ENCODE data around the gene DEFB121. TPM values are rescaled to one million over a fixed set of nuclear protein-coding genes. Genes with fewer than 3 reads are reported as not detected.

The DEFB121 gene
- total and polyA plus RNA-seq, 4 donors: not detected

GRCh38 chr20:31425797-31426196 lies 19.8 kb upstream of the DEFB121 start:
- Histone ChIP-seq H3K36me3 (ENCODE audit: control insufficient read depth, insufficient read depth, low read length) (no peaks in the 10 kb centered on the region), H3K4me1 (ENCODE audit: control insufficient read depth, insufficient read depth, low read length) (no peaks in the 10 kb centered on the region), H3K4me3 (ENCODE audit: low read depth, low read length) (no peak overlapping the region), H3K9me3 (ENCODE audit: control insufficient read depth, insufficient read depth, low read length) (no peaks in the 10 kb centered on the region), H3K27me3 (ENCODE audit: control insufficient read depth, insufficient read depth, low read length) (no peaks in the 10 kb centered on the region), H3K27ac (ENCODE audit: low read depth, low read length) (no peak overlapping the region)
- no peak for DNase-seq (ENCODE audit: low read depth in 4 of 6, low spot score in 6 of 6)

DNA sequence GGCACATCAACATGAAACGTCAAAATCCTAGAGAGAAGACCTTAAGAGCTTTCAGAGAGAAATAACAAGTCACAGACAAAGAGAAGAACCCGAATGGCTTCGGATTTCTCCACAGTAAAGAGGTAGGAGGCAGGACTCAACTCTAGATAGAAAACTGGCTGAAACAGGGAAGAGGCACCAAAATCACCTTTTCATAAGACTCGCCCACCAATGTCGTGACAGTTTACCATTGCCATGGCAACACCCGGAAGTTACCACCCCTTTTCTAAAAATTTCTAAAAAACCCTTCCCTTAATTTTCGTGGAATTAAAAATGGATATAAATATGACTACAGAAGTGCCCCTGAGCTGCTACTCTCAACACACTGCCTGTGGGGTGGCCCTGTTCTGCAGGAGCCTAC lies 12.3 kb upstream of the DEFB121 start:
- 83% methylated on average over 1 of the region's 7 CpGs for WGBS (ENCODE audit: insufficient coverage)

DNA sequence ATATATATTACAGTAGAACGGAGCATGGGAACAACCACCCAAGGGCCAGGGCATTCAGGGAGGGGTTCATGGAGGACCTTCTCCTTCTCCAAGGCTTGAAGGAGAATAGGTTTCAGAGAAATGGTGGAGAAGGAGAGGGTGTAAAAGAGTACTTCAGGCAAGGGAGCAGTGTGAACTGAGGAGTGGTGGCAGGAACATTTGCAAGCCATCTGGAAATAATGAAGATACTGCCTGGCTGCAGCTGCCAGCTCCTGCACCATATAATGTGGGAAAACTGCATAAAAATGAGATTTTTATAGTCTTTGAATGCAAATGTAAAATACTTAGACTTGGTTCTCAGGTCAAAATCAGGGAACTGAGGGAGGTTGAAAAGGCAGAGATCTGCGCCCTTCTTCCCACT lies 9.6 kb upstream of the DEFB121 start:
- no peak for DNase-seq (ENCODE audit: low read depth in 4 of 6, low spot score in 6 of 6)
- Histone ChIP-seq H3K4me1 (ENCODE audit: control insufficient read depth, insufficient read depth, low read length) (no peaks in the 10 kb centered on the region), H3K27ac (ENCODE audit: low read depth, low read length) (no peak overlapping the region), H3K4me3 (ENCODE audit: low read depth, low read length) (no peak overlapping the region), H3K9me3 (ENCODE audit: control insufficient read depth, insufficient read depth, low read length) (peaks cover 3% of the 10 kb centered on the region), H3K27me3 (ENCODE audit: control insufficient read depth, insufficient read depth, low read length) (no peaks in the 10 kb centered on the region), H3K36me3 (ENCODE audit: control insufficient read depth, insufficient read depth, low read length) (no peaks in the 10 kb centered on the region)
- whole genome bisulfite sequencing (ENCODE audit: insufficient coverage): 100% methylated on average over 1 of the region's 2 CpGs

More for the DNA sequence above, 12.3 kb upstream of the DEFB121 start:
- no peaks in the 10 kb centered on the region for H3K27me3 ChIP-seq (ENCODE audit: control insufficient read depth, insufficient read depth, low read length)
- peaks cover 3% of the 10 kb centered on the region for H3K9me3 ChIP-seq (ENCODE audit: control insufficient read depth, insufficient read depth, low read length)
- no peak for DNase-seq (ENCODE audit: low read depth in 4 of 6, low spot score in 6 of 6)
- H3K27ac ChIP-seq (ENCODE audit: low read depth, low read length): no peak overlapping the region
- no peak overlapping the region for H3K4me3 ChIP-seq (ENCODE audit: low read depth, low read length)
- H3K36me3 ChIP-seq (ENCODE audit: control insufficient read depth, insufficient read depth, low read length): no peaks in the 10 kb centered on the region
- no peaks in the 10 kb centered on the region for H3K4me1 ChIP-seq (ENCODE audit: control insufficient read depth, insufficient read depth, low read length)

DNA sequence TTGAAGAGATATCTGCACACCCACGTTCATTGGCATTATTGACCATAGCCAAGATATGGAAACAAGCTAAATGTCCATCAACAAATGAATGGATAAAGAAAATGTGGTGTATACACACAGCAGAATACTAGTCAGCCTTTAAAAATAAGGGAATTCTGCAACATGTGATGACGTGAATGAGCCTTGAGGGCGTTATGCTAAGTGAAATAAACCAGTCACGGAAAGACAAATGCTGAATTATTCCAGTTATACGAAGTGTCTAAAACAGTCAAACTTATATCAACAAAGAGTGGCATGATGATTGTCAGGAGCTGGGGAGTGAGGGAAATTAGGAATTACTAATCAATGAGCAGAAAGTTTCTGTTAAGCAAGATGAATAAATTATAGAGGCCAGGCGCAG lies 8.4 kb upstream of the DEFB121 start:
- no peak for DNase-seq (ENCODE audit: low read depth in 4 of 6, low spot score in 6 of 6)
- Histone ChIP-seq H3K9me3 (ENCODE audit: control insufficient read depth, insufficient read depth, low read length) (peaks cover 2% of the 10 kb centered on the region), H3K36me3 (ENCODE audit: control insufficient read depth, insufficient read depth, low read length) (no peaks in the 10 kb centered on the region), H3K4me3 (ENCODE audit: low read depth, low read length) (no peak overlapping the region), H3K27ac (ENCODE audit: low read depth, low read length) (no peak overlapping the region), H3K27me3 (ENCODE audit: control insufficient read depth, insufficient read depth, low read length) (no peaks in the 10 kb centered on the region), H3K4me1 (ENCODE audit: control insufficient read depth, insufficient read depth, low read length) (no peaks in the 10 kb centered on the region)
- WGBS (ENCODE audit: insufficient coverage): no CpG with 5 or more reads among the region's 6 CpGs

- WGBS (ENCODE audit: insufficient coverage): no CpG with 5 or more reads among the region's 1 CpG
Observed at GRCh38 chr20:31410011-31410410, 4.0 kb upstream of the DEFB121 start.

GRCh38 chr20:31403886-31404285 lies 2.1 kb downstream of the DEFB121 start:
- Histone ChIP-seq H3K9me3 (ENCODE audit: control insufficient read depth, insufficient read depth, low read length) (peaks cover 3% of the 10 kb centered on the region), H3K4me3 (ENCODE audit: low read depth, low read length) (no peak overlapping the region), H3K4me1 (ENCODE audit: control insufficient read depth, insufficient read depth, low read length) (no peaks in the 10 kb centered on the region), H3K27ac (ENCODE audit: low read depth, low read length) (no peak overlapping the region), H3K27me3 (ENCODE audit: control insufficient read depth, insufficient read depth, low read length) (no peaks in the 10 kb centered on the region), H3K36me3 (ENCODE audit: control insufficient read depth, insufficient read depth, low read length) (no peaks in the 10 kb centered on the region)
- 40% methylated on average over 1 of the region's 1 CpG for WGBS (ENCODE audit: insufficient coverage)
- no peak for DNase-seq (ENCODE audit: low read depth in 4 of 6, low spot score in 6 of 6)

More at GRCh38 chr20:31410011-31410410, 4.0 kb upstream of the DEFB121 start:
- peaks cover 2% of the 10 kb centered on the region for H3K9me3 ChIP-seq (ENCODE audit: control insufficient read depth, insufficient read depth, low read length)
- H3K27ac ChIP-seq (ENCODE audit: low read depth, low read length): no peak overlapping the region
- H3K36me3 ChIP-seq (ENCODE audit: control insufficient read depth, insufficient read depth, low read length): no peaks in the 10 kb centered on the region
- DNase-seq (ENCODE audit: low read depth in 4 of 6, low spot score in 6 of 6): no peak
- no peaks in the 10 kb centered on the region for H3K4me1 ChIP-seq (ENCODE audit: control insufficient read depth, insufficient read depth, low read length)
- H3K27me3 ChIP-seq (ENCODE audit: control insufficient read depth, insufficient read depth, low read length): no peaks in the 10 kb centered on the region
- no peak overlapping the region for H3K4me3 ChIP-seq (ENCODE audit: low read depth, low read length)

DNA sequence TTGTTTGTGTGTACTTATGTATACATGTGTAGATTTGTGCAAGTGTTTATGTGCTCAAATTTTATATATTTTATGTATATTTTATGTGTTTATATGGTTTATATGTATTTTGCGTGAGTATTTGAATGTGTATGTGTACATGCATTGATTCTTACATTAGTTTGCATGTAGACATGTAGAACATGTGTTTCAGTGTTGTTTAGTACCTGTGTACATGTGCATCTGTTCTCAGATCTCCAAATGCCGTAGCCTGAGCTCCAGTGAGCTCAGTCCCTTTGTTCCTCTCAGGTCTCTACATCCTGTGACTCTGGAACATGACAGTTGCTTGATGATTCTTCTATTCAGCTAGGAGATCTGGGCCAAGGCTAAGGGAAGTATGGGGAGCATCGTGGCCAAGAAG lies 11.1 kb downstream of the DEFB121 start:
- Histone ChIP-seq H3K27me3 (ENCODE audit: control insufficient read depth, insufficient read depth, low read length) (no peaks in the 10 kb centered on the region), H3K27ac (ENCODE audit: low read depth, low read length) (no peak overlapping the region), H3K36me3 (ENCODE audit: control insufficient read depth, insufficient read depth, low read length) (no peaks in the 10 kb centered on the region), H3K9me3 (ENCODE audit: control insufficient read depth, insufficient read depth, low read length) (no peaks in the 10 kb centered on the region), H3K4me3 (ENCODE audit: low read depth, low read length) (no peak overlapping the region), H3K4me1 (ENCODE audit: control insufficient read depth, insufficient read depth, low read length) (no peaks in the 10 kb centered on the region)
- WGBS (ENCODE audit: insufficient coverage): 18% methylated on average over 1 of the region's 3 CpGs
- DNase-seq (ENCODE audit: low read depth in 4 of 6, low spot score in 6 of 6): no peak

GRCh38 chr20:31392836-31393235 lies 13.2 kb downstream of the DEFB121 start:
- Histone ChIP-seq H3K9me3 (ENCODE audit: control insufficient read depth, insufficient read depth, low read length) (no peaks in the 10 kb centered on the region), H3K27me3 (ENCODE audit: control insufficient read depth, insufficient read depth, low read length) (no peaks in the 10 kb centered on the region), H3K36me3 (ENCODE audit: control insufficient read depth, insufficient read depth, low read length) (no peaks in the 10 kb centered on the region), H3K4me3 (ENCODE audit: low read depth, low read length) (no peak overlapping the region), H3K4me1 (ENCODE audit: control insufficient read depth, insufficient read depth, low read length) (no peaks in the 10 kb centered on the region), H3K27ac (ENCODE audit: low read depth, low read length) (no peak overlapping the region)
- whole genome bisulfite sequencing (ENCODE audit: insufficient coverage): no CpG with 5 or more reads among the region's 2 CpGs
- no peak for DNase-seq (ENCODE audit: low read depth in 4 of 6, low spot score in 6 of 6)

GRCh38 chr20:31390490-31390889 lies 15.5 kb downstream of the DEFB121 start, which contains the start of gene DEFB119:
Gene DEFB119, minus strand, starts transcription at chr20:31390590. Its CDS starts 107 bp downstream, at chr20:31390483.
- Histone ChIP-seq H3K4me3 (ENCODE audit: low read depth, low read length) (no peak within 1 kb of the TSS), H3K36me3 (ENCODE audit: control insufficient read depth, insufficient read depth, low read length) (no peaks in the 10 kb centered on the region), H3K9me3 (ENCODE audit: control insufficient read depth, insufficient read depth, low read length) (no peaks in the 10 kb centered on the region), H3K4me1 (ENCODE audit: control insufficient read depth, insufficient read depth, low read length) (no peaks in the 10 kb centered on the region), H3K27me3 (ENCODE audit: control insufficient read depth, insufficient read depth, low read length) (no peaks in the 10 kb centered on the region), H3K27ac (ENCODE audit: low read depth, low read length) (no peak within 1 kb of the TSS)
- no peak for DNase-seq (ENCODE audit: low read depth in 4 of 6, low spot score in 6 of 6)
- 36% methylated on average over 1 of the region's 1 CpG for WGBS (ENCODE audit: insufficient coverage)

GRCh38 chr20:31374346-31374745 lies 31.7 kb downstream of the DEFB121 start:
- Histone ChIP-seq H3K9me3 (ENCODE audit: control insufficient read depth, insufficient read depth, low read length) (peaks cover 3% of the 10 kb centered on the region), H3K27me3 (ENCODE audit: control insufficient read depth, insufficient read depth, low read length) (no peaks in the 10 kb centered on the region), H3K36me3 (ENCODE audit: control insufficient read depth, insufficient read depth, low read length) (no peaks in the 10 kb centered on the region), H3K27ac (ENCODE audit: low read depth, low read length) (no peak overlapping the region), H3K4me3 (ENCODE audit: low read depth, low read length) (no peak overlapping the region), H3K4me1 (ENCODE audit: control insufficient read depth, insufficient read depth, low read length) (no peaks in the 10 kb centered on the region)
- WGBS (ENCODE audit: insufficient coverage): no CpG with 5 or more reads among the region's 2 CpGs
- DNase-seq (ENCODE audit: low read depth in 4 of 6, low spot score in 6 of 6): no peak

Measured in spinal cord (tissue), 10 donors.